WI38 (cell line): ENCODE results near the gene RSPH10B.
"Not testable (repeated sequence)": the region's sequence is repeated elsewhere in the genome, so short reads cannot be mapped to it uniquely, and the experiment has no call there.

Source experiments
- H3K4me3 ChIP-seq: 2 replicates; pipeline ENCODE4 v1.5.1; 2011; ENCODE audit warnings: low read depth, mild to moderate bottlenecking, control low read depth, low read length
- TF ChIP-seq, protein P1 (sequence below): IDR thresholded peaks from 2 replicates; pipeline ENCODE4 v1.5.1; 2012; ENCODE audit warnings: low read depth, mild to moderate bottlenecking, control low read depth, low read length

RSPH10B gene

DNA sequence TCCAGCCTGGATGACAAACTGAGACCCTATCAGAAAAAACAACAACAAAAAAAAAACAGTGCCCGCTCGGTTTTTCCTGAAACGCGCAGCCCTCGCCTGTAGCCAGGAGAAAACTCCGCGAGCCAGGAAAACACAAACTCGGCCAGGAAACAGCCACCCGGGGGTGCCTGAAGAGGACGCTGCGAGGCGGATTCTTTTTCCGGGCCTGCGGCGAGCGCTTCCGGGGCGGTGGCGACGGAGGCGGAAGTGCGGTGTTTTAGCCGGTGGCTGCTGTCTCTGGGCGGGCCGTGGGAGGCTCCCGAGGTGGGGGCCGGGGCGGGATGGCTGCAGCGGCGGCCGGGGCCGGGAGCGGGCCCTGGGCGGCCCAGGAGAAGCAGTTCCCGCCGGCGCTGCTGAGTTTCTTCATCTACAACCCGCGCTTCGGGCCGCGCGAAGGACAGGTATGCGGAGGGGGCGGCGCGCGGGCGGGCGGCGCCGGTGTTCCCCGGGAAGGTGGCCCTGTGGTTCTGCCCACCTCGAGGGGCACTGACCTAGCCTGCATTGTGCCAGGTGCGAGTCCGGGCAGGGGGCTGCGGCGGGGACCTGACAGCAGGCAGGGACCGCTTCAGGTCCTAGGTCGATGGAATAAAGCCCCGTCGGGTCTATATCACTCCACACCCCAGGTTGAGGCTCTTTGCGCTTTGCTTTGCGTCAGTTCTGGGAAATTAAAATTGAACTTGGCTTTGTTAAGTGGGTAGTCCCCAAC is 71.8 kb downstream of the RSPH10B start, which contains the start of gene CCZ1:
Gene CCZ1 (plus strand): TSS at position 254 of the 745 bp plus-strand sequence. CDS start 67 bp downstream, at position 321.
- peak within 1 kb of the TSS; percentile 51 for H3K4me3 ChIP-seq
- TF ChIP-seq, protein P1, sequence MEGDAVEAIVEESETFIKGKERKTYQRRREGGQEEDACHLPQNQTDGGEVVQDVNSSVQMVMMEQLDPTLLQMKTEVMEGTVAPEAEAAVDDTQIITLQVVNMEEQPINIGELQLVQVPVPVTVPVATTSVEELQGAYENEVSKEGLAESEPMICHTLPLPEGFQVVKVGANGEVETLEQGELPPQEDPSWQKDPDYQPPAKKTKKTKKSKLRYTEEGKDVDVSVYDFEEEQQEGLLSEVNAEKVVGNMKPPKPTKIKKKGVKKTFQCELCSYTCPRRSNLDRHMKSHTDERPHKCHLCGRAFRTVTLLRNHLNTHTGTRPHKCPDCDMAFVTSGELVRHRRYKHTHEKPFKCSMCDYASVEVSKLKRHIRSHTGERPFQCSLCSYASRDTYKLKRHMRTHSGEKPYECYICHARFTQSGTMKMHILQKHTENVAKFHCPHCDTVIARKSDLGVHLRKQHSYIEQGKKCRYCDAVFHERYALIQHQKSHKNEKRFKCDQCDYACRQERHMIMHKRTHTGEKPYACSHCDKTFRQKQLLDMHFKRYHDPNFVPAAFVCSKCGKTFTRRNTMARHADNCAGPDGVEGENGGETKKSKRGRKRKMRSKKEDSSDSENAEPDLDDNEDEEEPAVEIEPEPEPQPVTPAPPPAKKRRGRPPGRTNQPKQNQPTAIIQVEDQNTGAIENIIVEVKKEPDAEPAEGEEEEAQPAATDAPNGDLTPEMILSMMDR = 0 out of 2 replicates have a peak, but pooled peaks have one; percentile 8

DNA sequence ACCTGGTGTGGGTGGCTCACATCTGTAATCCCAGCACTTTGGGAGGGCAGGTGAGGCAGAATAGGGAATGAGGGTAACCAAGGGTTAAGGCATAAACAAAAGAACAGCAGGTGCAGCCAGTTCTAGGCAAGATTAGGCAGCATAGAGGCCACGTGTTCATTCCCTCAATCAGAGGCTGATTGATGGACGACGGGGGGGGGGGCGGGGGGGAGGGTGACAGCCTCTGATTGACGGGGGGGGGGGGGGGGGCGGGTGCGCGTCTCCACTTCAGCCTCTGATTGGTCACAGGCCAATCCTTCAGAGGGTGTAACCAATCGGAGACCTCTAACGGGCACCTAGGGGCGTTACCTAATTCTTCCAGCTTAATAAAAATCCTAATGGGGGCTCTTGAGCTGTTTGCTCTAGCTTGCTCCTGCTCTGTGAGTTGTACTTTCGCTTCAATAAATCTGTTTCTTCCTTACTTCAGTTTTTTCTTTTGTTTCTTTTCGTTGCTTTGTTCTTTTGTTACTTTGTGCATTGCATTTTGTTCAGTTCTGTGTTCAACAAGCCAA is 73.0 kb downstream of the RSPH10B start:
- not testable (repeated sequence) for H3K4me3 ChIP-seq

DNA sequence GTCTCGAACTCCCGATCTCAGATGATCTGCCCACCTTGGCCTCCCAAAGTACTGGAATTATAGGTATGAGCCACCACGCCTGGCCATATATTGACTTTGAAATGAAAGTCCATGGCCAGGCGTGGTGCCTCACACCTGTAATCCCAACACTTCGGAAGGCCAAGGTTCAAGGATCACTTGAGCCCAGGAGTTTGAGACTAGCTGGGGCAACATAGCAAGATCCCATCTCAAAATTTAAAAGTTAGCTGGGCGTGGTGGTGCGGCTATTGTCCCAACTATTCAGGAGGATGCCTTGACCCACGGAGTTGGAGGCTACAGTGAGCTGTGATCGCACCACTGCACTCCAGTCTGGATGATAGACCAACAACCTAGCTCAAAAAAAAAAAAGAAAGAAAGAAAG is 78.0 kb downstream of the RSPH10B start:
- TF ChIP-seq, protein P1 = no peak
- no peak overlapping the region for H3K4me3 ChIP-seq

DNA sequence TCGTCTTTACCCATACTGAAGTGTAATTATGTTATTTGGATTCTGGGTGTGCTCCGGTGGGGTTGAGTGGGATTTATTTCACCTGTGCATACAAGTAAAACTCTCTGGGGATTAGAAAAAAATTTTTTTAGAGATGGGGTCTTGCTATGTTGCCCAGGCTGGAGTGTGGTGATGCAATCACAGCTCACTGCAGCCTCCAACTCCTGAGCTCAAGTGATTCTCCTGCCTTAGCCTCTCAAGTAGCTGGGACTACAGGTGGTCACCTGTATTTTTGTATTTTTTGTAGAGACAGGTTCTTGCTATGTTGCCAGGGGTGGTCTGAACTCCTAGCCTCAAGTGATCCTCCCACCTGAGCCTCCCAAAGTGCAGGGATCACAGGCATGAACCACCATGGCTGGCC is 80.2 kb downstream of the RSPH10B start:
- H3K4me3 ChIP-seq = not testable (repeated sequence)

DNA sequence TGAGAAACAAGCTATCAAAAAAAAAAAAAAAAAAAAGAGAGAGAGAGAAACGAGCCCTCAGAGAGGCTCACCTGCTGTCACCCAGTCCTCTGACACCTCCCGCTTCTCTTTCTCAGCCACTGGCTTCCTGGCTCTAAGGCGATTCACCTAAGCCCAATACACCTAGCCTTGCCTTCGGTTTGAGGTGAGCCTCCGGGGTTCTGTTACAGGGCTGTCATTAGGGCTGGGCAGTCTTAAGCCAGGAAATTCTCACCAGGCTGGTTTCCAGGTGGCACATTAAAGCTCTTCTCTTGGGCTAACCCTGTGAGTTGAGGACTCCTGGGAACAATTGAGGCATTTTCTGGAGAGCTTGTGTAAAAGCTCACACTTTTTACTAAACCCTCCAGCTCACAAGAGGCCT is 82.5 kb downstream of the RSPH10B start:
- not testable (repeated sequence) for H3K4me3 ChIP-seq

DNA sequence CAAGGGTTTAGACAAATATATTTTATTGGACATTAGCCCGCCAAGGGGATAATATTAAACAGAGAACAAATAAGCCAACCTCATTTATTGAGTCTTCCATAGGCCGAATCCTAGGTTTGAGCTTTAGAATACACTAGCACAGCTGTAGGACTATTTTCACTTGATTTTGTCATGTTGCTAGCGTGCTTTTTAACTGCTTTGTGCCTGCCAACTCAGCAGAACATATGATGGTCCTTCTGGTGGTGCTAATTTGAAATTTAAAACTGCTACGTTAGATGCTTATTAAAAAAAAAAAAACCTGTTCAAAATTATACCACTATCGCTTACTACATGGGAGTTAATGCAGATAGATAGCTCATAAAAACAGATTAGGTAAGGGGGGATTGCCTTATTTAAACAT is 86.1 kb downstream of the RSPH10B start:
- not testable (repeated sequence) for H3K4me3 ChIP-seq

DNA sequence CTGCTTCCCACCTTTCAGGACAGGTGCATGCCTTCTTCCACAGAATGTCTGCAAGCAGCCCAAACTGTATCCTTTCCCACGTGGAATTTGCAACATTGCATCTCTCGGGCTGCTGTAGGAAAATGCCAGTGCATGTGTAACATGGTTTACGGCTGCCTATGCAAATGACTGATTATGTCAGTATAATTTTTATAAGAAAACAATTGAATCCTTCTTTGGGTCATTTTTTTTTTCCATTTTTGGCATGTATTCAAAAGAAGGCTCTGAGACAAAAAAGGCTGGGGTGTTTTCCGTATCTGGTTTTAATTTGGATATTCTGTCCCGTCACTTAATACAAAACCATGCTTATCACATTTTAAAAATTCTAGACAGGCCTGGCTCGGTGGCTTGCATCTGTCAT is 90.4 kb downstream of the RSPH10B start:
- not testable (repeated sequence) for H3K4me3 ChIP-seq

DNA sequence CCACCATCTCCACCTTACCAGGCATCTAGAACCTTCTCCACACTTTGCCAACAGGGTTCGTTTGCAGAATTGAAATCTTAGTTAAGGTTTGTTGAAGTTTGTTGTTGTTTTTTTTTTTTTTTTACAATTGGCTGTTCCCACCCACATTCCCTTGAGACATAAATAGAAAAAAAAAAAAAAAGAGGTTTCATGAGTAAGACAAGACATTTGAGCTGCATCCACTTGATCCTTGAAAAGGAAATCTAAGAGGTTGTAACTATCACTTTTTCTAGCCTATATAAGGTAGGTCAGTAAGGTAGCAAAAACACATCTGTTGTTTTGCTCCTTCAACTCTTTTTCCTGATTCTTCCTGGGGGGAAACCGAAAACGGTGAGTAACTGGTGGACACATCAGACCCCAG is 90.9 kb downstream of the RSPH10B start:
- H3K4me3 ChIP-seq = not testable (repeated sequence)
